GM12873 (cell line): Measurements from ENCODE around the gene NKIRAS2.
A peak's percentile ranks its signal among the peaks of the same experiment; 100 is the strongest.

Experiments
- TF ChIP-seq, protein P1 (sequence below): IDR thresholded peaks from 2 replicates; pipeline ENCODE4 v1.5.1; 2012; ENCODE audit warnings: low read depth, mild to moderate bottlenecking, moderate library complexity, low read length, control low read depth; ENCODE audit not compliant: insufficient read depth; ENCODE audit errors: missing control alignments

The NKIRAS2 gene

DNA sequence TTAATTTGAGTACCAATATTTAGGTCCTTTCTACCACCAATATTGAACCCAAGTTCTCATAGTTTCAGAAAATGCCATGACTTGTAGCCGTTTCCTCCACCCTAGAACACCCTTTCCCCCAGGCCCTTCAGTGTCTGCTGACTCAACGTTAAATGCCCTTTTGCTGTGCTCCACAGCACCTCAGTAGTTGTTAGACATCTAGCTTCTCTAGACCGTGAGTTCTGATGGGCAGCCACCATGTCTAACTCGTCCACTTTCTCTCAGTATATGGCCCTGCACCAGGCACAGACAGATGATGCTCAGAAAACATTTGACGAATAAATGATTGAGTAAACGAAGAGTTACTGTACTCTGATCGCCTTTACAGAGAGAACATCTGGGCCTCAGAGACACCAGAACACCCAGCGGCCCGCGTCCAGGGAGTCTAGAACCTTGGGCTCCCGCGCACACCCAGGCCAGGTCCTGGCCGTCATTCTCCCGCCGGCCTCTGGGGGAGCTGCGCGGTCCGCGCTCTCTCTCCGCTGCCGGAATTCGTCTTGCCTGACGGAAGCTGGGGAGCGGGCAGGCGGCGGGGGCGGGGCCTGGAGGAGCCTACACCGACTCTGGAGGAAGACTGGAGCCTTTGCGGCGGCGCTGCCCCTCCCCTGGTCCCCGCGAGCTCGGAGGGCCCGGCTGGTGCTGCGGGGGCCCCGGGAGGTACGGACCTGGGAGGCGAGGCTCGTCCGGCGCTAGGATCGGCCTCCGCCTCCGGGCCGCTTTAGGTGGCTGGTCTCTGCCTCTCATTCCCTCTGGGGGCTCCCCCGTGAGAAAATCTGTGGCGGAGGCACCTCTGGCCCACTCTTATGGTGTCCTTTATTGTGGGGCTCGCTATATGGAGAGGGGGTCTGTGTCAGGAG lies at the start of gene NKIRAS2:
Gene NKIRAS2, plus strand, starts transcription at position 582 of the 896 bp plus-strand sequence. CDS start 1,488 bp downstream, outside the sequence.
- TF ChIP-seq, protein P1, sequence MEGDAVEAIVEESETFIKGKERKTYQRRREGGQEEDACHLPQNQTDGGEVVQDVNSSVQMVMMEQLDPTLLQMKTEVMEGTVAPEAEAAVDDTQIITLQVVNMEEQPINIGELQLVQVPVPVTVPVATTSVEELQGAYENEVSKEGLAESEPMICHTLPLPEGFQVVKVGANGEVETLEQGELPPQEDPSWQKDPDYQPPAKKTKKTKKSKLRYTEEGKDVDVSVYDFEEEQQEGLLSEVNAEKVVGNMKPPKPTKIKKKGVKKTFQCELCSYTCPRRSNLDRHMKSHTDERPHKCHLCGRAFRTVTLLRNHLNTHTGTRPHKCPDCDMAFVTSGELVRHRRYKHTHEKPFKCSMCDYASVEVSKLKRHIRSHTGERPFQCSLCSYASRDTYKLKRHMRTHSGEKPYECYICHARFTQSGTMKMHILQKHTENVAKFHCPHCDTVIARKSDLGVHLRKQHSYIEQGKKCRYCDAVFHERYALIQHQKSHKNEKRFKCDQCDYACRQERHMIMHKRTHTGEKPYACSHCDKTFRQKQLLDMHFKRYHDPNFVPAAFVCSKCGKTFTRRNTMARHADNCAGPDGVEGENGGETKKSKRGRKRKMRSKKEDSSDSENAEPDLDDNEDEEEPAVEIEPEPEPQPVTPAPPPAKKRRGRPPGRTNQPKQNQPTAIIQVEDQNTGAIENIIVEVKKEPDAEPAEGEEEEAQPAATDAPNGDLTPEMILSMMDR = peak; percentile 89

- TF ChIP-seq, protein P1 = no peak
These were observed 49.0 kb upstream of the NKIRAS2 start for GRCh38 chr17:41970901-41971331.

- TF ChIP-seq, protein P1 = no peak
These were observed 48.0 kb upstream of the NKIRAS2 start for GRCh38 chr17:41971721-41972523.

DNA sequence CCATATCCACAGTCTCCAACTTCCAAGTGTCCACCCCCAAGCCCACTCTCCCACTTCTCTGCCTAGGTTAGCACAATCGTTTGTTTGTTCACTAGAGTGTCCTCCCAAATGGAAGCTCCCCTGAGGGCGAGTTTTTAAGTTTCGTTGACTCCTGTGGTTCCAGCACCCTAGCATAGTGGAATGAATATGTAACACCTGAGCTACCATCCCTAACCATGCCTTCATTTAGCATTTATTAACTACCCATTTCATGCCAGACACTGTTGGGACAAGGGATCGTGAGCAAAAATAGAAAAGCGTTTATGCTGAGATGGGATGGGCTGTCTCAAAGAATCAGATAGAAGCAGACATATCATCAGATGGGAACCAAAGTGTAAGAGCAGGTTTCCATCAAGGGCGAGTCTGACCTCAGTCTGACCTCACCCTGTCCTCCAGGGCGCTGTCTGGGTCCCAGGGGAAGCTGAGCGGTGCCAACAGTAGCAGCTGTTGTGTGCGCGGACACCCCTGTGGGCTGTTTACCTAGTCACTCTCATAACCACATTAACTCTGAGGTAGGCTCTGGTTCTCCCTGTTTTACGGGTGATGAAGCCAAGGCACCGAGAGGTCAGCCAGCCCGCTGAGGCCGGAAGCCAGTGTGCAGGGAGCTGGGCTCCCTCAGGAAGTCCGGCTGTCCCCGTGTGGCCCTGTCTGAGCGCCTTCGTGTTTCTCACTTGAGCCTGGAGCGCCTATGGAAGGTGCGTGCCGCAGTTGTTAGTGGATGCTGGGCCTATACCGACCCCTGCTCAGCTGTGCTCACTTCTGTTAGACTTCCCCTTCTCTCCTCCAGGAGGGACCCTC lies 47.1 kb upstream of the NKIRAS2 start:
- TF ChIP-seq, protein P1 = no peak

DNA sequence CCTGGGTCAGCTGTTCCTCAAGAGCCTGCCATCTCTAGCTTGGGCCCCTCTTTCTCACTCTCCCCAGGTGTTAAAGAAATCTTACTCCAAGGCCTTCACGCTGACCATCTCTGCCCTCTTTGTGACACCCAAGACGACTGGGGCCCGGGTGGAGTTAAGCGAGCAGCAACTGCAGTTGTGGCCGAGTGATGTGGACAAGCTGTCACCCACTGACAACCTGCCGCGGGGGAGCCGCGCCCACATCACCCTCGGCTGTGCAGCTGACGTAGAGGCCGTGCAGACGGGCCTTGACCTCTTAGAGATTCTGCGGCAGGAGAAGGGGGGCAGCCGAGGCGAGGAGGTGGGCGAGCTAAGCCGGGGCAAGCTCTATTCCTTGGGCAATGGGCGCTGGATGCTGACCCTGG lies 46.5 kb upstream of the NKIRAS2 start:
- TF ChIP-seq, protein P1 = no peak

DNA sequence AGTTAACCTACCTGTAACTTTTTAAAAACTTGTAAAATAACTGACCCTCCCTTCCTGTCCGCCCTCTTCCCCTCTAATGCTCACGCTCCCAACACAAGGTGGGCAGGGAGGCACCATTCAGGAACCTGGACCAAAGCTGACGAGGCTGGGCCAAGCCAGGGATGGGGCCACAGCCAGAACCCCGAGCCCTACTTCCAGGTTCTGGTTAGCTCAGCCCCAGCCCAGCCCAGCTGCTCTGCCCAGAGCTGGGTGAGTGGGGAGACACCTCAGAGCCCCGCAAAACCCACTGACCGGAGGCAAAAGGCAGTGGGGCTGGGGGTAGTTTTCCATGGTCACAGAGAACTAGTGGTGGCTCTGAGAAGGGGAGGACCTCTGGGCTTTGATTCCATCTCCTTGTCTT lies 45.9 kb upstream of the NKIRAS2 start:
- TF ChIP-seq, protein P1 = no peak

DNA sequence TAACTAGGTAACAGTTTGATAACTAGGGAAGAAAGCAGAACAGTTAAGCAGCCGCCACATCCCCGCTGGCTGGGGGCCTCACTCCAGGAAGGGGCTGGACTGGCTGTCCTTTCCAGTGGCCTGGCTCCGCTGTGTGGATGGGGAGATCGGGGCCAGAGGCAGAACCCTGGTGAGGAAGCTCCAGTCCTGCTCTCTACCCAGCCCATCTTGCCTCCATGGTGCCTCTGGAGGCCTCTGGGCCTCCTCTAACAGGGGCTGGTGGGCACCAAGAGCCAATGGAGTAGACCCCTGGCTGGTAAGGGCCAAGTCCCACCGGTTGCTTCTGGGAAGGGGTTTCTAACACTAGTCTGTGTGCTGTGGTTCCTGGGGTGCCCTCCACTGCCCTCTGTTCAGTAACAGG lies 45.2 kb upstream of the NKIRAS2 start:
- TF ChIP-seq, protein P1 = no peak
